K562 (cell line): ENCODE data around the gene DBNDD1. TPM values are rescaled to one million over a fixed set of nuclear protein-coding genes. Genes with fewer than 3 reads are reported as not detected.
"Not testable (repeated sequence)": the region's sequence is repeated elsewhere in the genome, so short reads cannot be mapped to it uniquely, and the experiment has no call there.

ENCODE experiments used
- CTBP1 ChIP-seq: fragments of 450-650 bp; IDR thresholded peaks from 2 replicates; pipeline ENCODE4 v1.6.1; 2016; ENCODE audit warnings: borderline replicate concordance
- FOS ChIP-seq: IDR thresholded peaks from 3 replicates; pipeline ENCODE4 v1.6.1; 2011; ENCODE audit not compliant: insufficient read length; ENCODE audit errors: extremely low read depth
- JUNB ChIP-seq: fragments of 450-650 bp; formaldehyde crosslinking; conservative IDR thresholded peaks from 2 replicates; pipeline ENCODE4 v1.4.0; 2020; ENCODE audit warnings: mild to moderate bottlenecking
- MBD2 ChIP-seq: sonication (generic); IDR thresholded peaks from 2 replicates; pipeline ENCODE4 v1.6.1; 2016; ENCODE audit warnings: low read depth, borderline replicate concordance
- MYNN ChIP-seq, 2 experiments: sonication (generic); formaldehyde crosslinking in 1 of 2; IDR thresholded peaks; 2 replicates each; pipeline versions ENCODE4 v1.5.0 to v1.6.1; 2016 to 2020; ENCODE audit warnings: antibody characterized with exemption in 1 of 2, missing genetic modification reagents in 1 of 2
- SMARCA4 ChIP-seq: fragments of 450-650 bp; IDR thresholded peaks from 2 replicates; pipeline ENCODE4 v1.6.1; 2016
- SMARCE1 ChIP-seq: fragments of 450-650 bp; IDR thresholded peaks from 2 replicates; pipeline ENCODE4 v1.7.1; 2016; ENCODE audit warnings: mild to moderate bottlenecking
- polyA plus RNA-seq, 8 experiments: library from polyadenylated mRNA; depleted of rRNA in 4 of 8; stranded (reverse) in 5 of 8; unstranded in 3 of 8; fragments of >200 nt; fragmentation: Nextera tagmentation in 2 of 8; fragmentation: Illumina TruSeq in 1 of 8; extraction: Ambion mirVana in 2 of 8; extraction: Trizol in 1 of 8; gene quantifications; 2 replicates each; pipeline versions ENCODE4 v1.2.1 to v1.2.3, GENCODE V29; 2011 to 2014; ENCODE audit warnings: inconsistent platforms in 1 of 8, missing spikeins in 1 of 8
- total RNA-seq, 7 experiments: library from RNA; depleted of rRNA in 6 of 7; stranded (reverse); fragments of >200 nt in 6 of 7; fragmentation: Illumina TruSeq in 2 of 7; extraction: Trizol in 2 of 7; gene quantifications; 2 replicates each; pipeline versions ENCODE4 v1.2.1 to v1.2.3, GENCODE V29; 2011 to 2021; ENCODE audit warnings: low replicate concordance in 1 of 7
- TF ChIP-seq, protein P1 (sequence below), 2 experiments: fragments of 150-350 bp in 1 of 2; IDR thresholded peaks; 2 replicates each; pipeline ENCODE4 v1.6.1; 2012 to 2016; ENCODE audit warnings: low read depth in 2 of 2, low read length in 2 of 2, mild to moderate bottlenecking in 1 of 2, moderate library complexity in 1 of 2
- TF ChIP-seq, protein P2 (sequence below): conservative IDR thresholded peaks from 2 replicates; pipeline ENCODE4 v1.6.1; 2011; ENCODE audit warnings: low read depth, mild to moderate bottlenecking, low read length; ENCODE audit not compliant: control insufficient read depth
- TF ChIP-seq, protein P3 (sequence below), 2 experiments: fragments of 450-650 bp in 1 of 2; sonication (generic) in 1 of 2; formaldehyde crosslinking in 1 of 2; IDR thresholded peaks in 1 of 2; conservative IDR thresholded peaks in 1 of 2; 2 replicates each; pipeline versions ENCODE4 v1.6.1 to v1.8.1; 2016 to 2023; ENCODE audit warnings: mild to moderate bottlenecking in 2 of 2, moderate library complexity in 2 of 2, inconsistent platforms in 1 of 2, missing genetic modification reagents in 1 of 2
- TF ChIP-seq, protein P4 (sequence below), 2 experiments: fragments of 450-650 bp; IDR thresholded peaks; 2 replicates each; pipeline ENCODE4 v1.6.1; 2016; ENCODE audit warnings: mild to moderate bottlenecking in 2 of 2, borderline replicate concordance in 1 of 2, low read depth in 1 of 2, moderate library complexity in 1 of 2

DBNDD1 gene
- total and polyA plus RNA-seq, 9 of the 15 experiments (the other 6 are each of a cell fraction or from before 2014, with no cell fraction given): 0.55 to 13.0 (median 5.8) TPM

DNA sequence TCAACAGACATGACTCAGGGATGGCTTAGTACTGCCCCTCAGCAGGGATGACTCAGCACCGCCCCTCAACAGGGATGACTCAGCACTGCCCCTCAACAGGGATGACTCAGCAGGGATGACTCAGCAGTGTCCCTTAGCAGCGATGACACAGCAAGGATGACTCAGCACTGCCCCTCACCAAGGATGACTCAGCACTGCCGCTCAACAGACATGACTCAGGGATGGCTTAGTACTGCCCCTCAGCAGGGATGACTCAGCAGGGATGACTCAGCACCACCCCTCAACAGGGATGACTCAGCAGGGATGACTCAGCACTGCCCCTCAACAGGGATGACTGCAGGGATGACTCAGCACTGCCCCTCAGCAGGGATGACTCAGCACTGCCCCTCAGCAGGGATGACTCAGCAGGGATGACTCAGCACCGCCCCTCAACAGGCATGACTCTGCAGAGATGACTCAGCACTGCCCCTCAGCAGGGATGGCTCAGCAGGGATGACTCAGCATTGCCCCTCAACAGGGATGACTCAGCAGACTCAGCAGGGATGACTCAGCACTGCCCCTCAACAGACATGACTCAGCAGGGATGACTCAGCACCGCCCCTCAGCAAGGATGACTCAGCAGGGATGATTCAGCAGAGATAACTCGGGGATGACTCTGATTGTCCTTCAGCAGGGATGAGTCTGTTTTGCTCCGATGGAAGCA is 23.6 kb downstream of the DBNDD1 start (continued):
- TF ChIP-seq, protein P1, sequence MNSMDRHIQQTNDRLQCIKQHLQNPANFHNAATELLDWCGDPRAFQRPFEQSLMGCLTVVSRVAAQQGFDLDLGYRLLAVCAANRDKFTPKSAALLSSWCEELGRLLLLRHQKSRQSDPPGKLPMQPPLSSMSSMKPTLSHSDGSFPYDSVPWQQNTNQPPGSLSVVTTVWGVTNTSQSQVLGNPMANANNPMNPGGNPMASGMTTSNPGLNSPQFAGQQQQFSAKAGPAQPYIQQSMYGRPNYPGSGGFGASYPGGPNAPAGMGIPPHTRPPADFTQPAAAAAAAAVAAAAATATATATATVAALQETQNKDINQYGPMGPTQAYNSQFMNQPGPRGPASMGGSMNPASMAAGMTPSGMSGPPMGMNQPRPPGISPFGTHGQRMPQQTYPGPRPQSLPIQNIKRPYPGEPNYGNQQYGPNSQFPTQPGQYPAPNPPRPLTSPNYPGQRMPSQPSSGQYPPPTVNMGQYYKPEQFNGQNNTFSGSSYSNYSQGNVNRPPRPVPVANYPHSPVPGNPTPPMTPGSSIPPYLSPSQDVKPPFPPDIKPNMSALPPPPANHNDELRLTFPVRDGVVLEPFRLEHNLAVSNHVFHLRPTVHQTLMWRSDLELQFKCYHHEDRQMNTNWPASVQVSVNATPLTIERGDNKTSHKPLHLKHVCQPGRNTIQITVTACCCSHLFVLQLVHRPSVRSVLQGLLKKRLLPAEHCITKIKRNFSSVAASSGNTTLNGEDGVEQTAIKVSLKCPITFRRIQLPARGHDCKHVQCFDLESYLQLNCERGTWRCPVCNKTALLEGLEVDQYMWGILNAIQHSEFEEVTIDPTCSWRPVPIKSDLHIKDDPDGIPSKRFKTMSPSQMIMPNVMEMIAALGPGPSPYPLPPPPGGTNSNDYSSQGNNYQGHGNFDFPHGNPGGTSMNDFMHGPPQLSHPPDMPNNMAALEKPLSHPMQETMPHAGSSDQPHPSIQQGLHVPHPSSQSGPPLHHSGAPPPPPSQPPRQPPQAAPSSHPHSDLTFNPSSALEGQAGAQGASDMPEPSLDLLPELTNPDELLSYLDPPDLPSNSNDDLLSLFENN (IDR thresholded peaks at IDR 0.05; ENCODE audit: low read depth in 2 of 2, low read length in 2 of 2): peak in 1 of 2 experiments; percentile 65; a peak in 2 of 4 replicates
- TF ChIP-seq MBD2 (0 out of 2 replicates have a peak, but pooled peaks have one; percentile 12), JUNB (CRISPR knock-in tag) (peak; percentile 97), CTBP1 (peak; percentile 40; the same call in 1 of the 2 replicates), FOS (peak; percentile 57), SMARCA4 (peak; percentile 40; the same call in 1 of the 2 replicates), MYNN (IDR thresholded peaks at IDR 0.05) (peak; percentile 52; the same call in 1 of the 2 replicates), SMARCE1 (peak; percentile 40; the same call in 1 of the 2 replicates)
- TF ChIP-seq, protein P2, sequence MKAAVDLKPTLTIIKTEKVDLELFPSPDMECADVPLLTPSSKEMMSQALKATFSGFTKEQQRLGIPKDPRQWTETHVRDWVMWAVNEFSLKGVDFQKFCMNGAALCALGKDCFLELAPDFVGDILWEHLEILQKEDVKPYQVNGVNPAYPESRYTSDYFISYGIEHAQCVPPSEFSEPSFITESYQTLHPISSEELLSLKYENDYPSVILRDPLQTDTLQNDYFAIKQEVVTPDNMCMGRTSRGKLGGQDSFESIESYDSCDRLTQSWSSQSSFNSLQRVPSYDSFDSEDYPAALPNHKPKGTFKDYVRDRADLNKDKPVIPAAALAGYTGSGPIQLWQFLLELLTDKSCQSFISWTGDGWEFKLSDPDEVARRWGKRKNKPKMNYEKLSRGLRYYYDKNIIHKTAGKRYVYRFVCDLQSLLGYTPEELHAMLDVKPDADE: peak; percentile 41; the same call in 1 of the 2 replicates
- not testable (repeated sequence) for TF ChIP-seq MYNN (CRISPR knock-in tag; IDR thresholded peaks at IDR 0.05)
- TF ChIP-seq, protein P3, sequence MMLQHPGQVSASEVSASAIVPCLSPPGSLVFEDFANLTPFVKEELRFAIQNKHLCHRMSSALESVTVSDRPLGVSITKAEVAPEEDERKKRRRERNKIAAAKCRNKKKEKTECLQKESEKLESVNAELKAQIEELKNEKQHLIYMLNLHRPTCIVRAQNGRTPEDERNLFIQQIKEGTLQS (IDR thresholded peaks at IDR 0.05): peak; percentile 99
- TF ChIP-seq, protein P3 (CRISPR knock-in tag; conservative IDR thresholded peaks at IDR 0.05): peak; percentile 100
- TF ChIP-seq, protein P4, sequence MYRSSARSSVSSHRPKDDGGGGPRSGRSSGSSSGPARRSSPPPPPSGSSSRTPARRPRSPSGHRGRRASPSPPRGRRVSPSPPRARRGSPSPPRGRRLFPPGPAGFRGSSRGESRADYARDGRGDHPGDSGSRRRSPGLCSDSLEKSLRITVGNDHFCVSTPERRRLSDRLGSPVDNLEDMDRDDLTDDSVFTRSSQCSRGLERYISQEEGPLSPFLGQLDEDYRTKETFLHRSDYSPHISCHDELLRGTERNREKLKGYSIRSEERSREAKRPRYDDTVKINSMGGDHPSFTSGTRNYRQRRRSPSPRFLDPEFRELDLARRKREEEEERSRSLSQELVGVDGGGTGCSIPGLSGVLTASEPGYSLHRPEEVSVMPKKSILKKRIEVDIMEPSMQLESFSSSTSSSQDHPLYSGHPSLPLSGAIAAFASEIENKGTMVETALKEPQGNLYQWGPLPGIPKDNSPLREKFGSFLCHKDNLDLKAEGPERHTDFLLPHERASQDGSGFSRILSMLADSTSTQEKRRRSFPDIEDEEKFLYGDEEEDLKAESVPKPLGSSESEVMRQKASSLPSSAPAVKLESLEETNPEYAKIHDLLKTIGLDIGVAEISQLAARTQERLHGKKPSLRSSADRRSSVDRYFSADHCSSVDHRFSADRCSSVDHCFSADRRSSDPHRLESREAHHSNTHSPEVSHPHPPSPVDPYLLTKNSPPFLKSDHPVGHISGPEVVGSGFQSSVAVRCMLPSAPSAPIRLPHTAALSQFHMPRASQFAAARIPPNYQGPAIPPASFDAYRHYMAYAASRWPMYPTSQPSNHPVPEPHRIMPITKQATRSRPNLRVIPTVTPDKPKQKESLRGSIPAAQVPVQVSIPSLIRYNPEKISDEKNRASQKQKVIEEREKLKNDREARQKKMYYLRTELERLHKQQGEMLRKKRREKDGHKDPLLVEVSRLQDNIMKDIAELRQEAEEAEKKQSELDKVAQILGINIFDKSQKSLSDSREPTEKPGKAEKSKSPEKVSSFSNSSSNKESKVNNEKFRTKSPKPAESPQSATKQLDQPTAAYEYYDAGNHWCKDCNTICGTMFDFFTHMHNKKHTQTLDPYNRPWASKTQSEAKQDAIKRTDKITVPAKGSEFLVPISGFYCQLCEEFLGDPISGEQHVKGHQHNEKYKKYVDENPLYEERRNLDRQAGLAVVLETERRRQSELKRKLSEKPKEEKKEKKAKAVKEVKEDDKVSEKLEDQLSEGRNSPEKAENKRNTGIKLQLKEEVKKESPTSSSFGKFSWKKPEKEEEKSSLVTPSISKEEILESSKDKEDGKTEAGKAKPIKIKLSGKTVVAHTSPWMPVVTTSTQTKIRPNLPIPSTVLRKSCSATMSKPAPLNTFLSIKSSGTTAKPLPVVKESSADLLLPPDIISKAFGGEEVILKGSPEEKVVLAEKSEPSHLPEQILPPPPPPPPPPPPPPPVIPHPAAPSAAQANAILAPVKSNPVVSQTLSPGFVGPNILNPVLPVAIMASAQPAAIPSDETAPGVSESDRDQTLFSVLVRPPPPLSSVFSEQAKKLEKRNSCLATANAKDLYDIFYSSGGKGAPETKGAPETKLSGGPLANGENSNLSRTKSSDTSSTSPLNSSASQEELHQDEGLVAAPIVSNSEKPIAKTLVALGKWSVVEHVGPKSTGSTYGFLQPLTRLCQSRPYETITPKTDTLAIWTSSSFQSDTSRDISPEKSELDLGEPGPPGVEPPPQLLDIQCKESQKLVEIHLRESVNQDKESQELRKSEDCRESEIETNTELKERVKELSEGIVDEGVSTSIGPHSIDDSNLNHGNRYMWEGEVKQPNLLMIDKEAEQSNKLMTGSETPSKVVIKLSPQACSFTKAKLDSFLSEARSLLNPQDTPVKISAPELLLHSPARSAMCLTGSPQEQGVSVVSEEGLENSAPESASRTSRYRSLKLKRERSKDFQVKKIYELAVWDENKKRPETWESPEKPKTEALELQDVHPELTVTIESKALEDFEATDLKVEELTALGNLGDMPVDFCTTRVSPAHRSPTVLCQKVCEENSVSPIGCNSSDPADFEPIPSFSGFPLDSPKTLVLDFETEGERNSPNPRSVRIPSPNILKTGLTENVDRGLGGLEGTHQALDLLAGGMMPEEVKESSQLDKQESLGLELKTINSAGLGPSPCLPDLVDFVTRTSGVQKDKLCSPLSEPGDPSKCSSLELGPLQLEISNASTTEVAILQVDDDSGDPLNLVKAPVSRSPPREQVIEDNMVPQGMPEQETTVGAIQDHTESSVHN (IDR thresholded peaks at IDR 0.05; ENCODE audit: borderline replicate concordance in 1 of 2, low read depth in 1 of 2): peak in 1 of 2 experiments; percentile 98; a peak in 3 of 4 replicates
